Measurements from ENCODE around the gene GTF3C5. TPM values are rescaled to one million over a fixed set of nuclear protein-coding genes. Genes with fewer than 3 reads are reported as not detected.
A peak's percentile ranks its signal among the peaks of the same experiment; 100 is the strongest.
"Not testable (repeated sequence)": the region's sequence is repeated elsewhere in the genome, so short reads cannot be mapped to it uniquely, and the experiment has no call there.

The GTF3C5 gene
- total and polyA plus RNA-seq, 2 donors (not counting 1 experiment from before 2014, with no cell fraction given): 32.2 to 32.4 TPM

DNA sequence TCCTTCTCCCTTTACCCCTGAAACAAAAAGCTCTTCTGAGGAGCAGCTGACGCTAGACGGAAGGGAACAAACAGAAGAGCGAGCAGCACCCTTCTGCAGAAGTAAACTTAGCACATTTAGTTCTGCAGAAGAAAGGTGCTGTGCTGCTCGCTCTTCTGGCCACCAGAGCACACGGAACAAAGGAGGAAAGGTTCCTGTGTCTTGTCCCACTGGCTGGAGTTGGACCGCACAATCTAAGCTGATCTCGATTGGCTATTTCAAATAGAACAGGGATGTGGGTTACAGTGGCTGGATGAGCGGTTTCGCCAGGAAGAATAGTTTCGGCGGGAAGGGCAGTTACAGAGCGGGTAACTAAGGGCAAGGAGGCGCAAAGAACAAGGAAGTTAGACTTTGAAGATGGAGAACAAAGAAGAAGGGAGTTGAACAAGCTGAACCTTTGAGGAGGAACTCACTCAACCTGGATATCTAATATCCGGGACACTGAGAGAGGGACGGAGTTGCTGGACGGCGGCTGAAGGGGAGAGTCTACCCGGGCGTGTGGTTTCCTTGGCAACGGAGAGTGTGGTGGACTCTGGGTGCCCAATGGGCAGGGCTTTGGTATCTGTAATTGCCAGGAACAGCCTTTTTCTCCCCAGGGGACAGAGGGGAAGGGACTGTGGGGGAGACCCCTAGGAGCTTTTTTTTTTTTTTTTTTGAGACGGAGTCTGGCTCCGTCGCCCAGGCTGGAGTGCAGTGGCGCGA lies 7.1 kb downstream of the GTF3C5 start:
- no peaks in the 10 kb centered on the region for H3K27me3 ChIP-seq (ENCODE audit: control insufficient read depth, insufficient read depth, low read length)
- H4K20me1 ChIP-seq (ENCODE audit: control insufficient read depth, extremely low read depth, insufficient read depth, low read length): no peaks in the 10 kb centered on the region
- H3K4me2 ChIP-seq (ENCODE audit: extremely low read depth, insufficient read depth, low read length): no peak overlapping the region
- peaks cover 35% of the 10 kb centered on the region for H3K79me2 ChIP-seq (ENCODE audit: control insufficient read depth, insufficient read depth, low read length)
- H3K36me3 ChIP-seq (ENCODE audit: control insufficient read depth, insufficient read depth, low read length): peaks cover 4% of the 10 kb centered on the region
- H3K27ac ChIP-seq (ENCODE audit: insufficient read depth, low read length): no peak overlapping the region
- no peaks in the 10 kb centered on the region for H3K9me3 ChIP-seq (ENCODE audit: control insufficient read depth, insufficient read depth, low read depth, low read length)
- no peak overlapping the region for H3K4me3 ChIP-seq (replicated peaks in 1 of 4; ENCODE audit: control extremely low read depth in 1 of 4, insufficient read depth in 1 of 4, low read depth in 3 of 4, low read length in 4 of 4)
- H2AFZ ChIP-seq (ENCODE audit: low read length): no peak overlapping the region
- no peaks in the 10 kb centered on the region for H3K4me1 ChIP-seq (ENCODE audit: control insufficient read depth, extremely low read depth, insufficient read depth, low read length)
- DNase-seq (ENCODE audit: low read depth in 2 of 2): no peak
- H3K9ac ChIP-seq (ENCODE audit: insufficient read depth, low read length): no peak overlapping the region
- TF ChIP-seq EZH2 (IDR thresholded peaks at IDR 0.05; ENCODE audit: low read length, missing control alignments): no peak
- TF ChIP-seq, protein P1, sequence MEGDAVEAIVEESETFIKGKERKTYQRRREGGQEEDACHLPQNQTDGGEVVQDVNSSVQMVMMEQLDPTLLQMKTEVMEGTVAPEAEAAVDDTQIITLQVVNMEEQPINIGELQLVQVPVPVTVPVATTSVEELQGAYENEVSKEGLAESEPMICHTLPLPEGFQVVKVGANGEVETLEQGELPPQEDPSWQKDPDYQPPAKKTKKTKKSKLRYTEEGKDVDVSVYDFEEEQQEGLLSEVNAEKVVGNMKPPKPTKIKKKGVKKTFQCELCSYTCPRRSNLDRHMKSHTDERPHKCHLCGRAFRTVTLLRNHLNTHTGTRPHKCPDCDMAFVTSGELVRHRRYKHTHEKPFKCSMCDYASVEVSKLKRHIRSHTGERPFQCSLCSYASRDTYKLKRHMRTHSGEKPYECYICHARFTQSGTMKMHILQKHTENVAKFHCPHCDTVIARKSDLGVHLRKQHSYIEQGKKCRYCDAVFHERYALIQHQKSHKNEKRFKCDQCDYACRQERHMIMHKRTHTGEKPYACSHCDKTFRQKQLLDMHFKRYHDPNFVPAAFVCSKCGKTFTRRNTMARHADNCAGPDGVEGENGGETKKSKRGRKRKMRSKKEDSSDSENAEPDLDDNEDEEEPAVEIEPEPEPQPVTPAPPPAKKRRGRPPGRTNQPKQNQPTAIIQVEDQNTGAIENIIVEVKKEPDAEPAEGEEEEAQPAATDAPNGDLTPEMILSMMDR (conservative IDR thresholded peaks at IDR 0.05 in 1 of 2, IDR thresholded peaks at IDR 0.05 in 1 of 2; ENCODE audit: low read depth in 1 of 2, low read length in 2 of 2): no peak

DNA sequence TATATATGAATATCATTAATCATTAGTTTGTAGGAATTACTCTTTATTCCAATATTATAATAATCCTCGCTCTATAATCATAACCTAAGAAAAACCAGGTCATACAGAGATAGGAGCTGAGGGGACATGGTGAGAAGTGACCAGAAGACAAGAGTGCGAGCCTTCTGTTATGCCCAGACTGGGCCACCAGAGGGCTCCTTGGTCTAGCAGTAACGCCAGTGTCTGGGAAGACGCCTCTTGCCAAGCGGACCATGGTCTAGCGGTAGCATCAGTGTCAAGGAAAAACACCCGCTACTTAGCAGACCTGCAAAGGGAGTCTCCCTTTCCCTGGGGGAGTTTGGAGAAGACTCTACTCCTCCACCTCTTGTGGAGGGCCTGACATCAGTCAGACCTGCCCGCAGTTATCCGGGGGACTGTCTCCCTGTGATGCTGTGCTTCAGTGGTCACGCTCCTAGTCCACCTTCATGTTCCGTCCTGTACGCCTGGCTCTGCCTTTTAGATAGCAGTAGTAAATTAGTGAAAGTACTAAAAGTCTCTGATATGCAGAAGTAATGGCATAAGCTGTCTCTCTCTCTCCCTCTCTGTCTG lies 10.2 kb downstream of the GTF3C5 start:
- H2AFZ ChIP-seq (ENCODE audit: low read length); H3K4me3 ChIP-seq (replicated peaks in 1 of 4; ENCODE audit: control extremely low read depth in 1 of 4, insufficient read depth in 1 of 4, low read depth in 3 of 4, low read length in 4 of 4); H3K4me1 ChIP-seq (ENCODE audit: control insufficient read depth, extremely low read depth, insufficient read depth, low read length); H3K4me2 ChIP-seq (ENCODE audit: extremely low read depth, insufficient read depth, low read length); H4K20me1 ChIP-seq (ENCODE audit: control insufficient read depth, extremely low read depth, insufficient read depth, low read length); H3K9me3 ChIP-seq (ENCODE audit: control insufficient read depth, insufficient read depth, low read depth, low read length); H3K9ac ChIP-seq (ENCODE audit: insufficient read depth, low read length); H3K79me2 ChIP-seq (ENCODE audit: control insufficient read depth, insufficient read depth, low read length); H3K27me3 ChIP-seq (ENCODE audit: control insufficient read depth, insufficient read depth, low read length); H3K27ac ChIP-seq (ENCODE audit: insufficient read depth, low read length): not testable (repeated sequence)
- DNase-seq (ENCODE audit: low read depth in 2 of 2): peak; percentile 36 to 56
- peaks cover 12% of the 10 kb centered on the region for H3K36me3 ChIP-seq (ENCODE audit: control insufficient read depth, insufficient read depth, low read length)
- TF ChIP-seq, protein P1 (conservative IDR thresholded peaks at IDR 0.05 in 1 of 2, IDR thresholded peaks at IDR 0.05 in 1 of 2; ENCODE audit: low read depth in 1 of 2, low read length in 2 of 2): peak; percentile 52 to 59

DNA sequence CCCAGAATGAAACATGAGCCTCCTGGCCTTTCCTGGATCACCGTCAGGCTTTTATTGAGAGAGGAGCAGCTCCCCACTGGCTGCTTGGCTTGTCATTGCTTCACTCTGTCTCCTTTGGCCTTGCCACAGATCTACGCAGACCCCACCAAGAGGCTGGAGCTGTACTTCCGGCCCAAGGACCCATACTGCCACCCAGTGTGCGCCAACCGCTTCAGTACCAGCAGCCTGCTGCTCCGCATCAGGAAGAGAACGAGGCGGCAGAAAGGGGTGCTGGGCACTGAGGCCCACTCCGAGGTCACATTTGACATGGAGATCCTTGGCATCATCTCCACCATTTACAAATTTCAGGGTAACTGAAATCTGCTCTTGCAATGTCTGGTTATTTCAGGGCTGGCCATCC lies 11.2 kb downstream of the GTF3C5 start:
- TF ChIP-seq, protein P1 (conservative IDR thresholded peaks at IDR 0.05 in 1 of 2, IDR thresholded peaks at IDR 0.05 in 1 of 2; ENCODE audit: low read depth in 1 of 2, low read length in 2 of 2): no peak
- TF ChIP-seq EZH2 (IDR thresholded peaks at IDR 0.05; ENCODE audit: low read length, missing control alignments): no peak
- peaks cover 8% of the 10 kb centered on the region for H3K79me2 ChIP-seq (ENCODE audit: control insufficient read depth, insufficient read depth, low read length)
- H3K4me2 ChIP-seq (ENCODE audit: extremely low read depth, insufficient read depth, low read length): no peak overlapping the region
- no peak overlapping the region for H3K9ac ChIP-seq (ENCODE audit: insufficient read depth, low read length)
- no peaks in the 10 kb centered on the region for H4K20me1 ChIP-seq (ENCODE audit: control insufficient read depth, extremely low read depth, insufficient read depth, low read length)
- no peak overlapping the region for H3K4me3 ChIP-seq (replicated peaks in 1 of 4; ENCODE audit: control extremely low read depth in 1 of 4, insufficient read depth in 1 of 4, low read depth in 3 of 4, low read length in 4 of 4)
- no peak overlapping the region for H3K27ac ChIP-seq (ENCODE audit: insufficient read depth, low read length)
- DNase-seq (ENCODE audit: low read depth in 2 of 2): no peak
- H3K9me3 ChIP-seq (ENCODE audit: control insufficient read depth, insufficient read depth, low read depth, low read length): no peaks in the 10 kb centered on the region
- peaks cover 18% of the 10 kb centered on the region for H3K36me3 ChIP-seq (ENCODE audit: control insufficient read depth, insufficient read depth, low read length)
- no peaks in the 10 kb centered on the region for H3K27me3 ChIP-seq (ENCODE audit: control insufficient read depth, insufficient read depth, low read length)
- no peaks in the 10 kb centered on the region for H3K4me1 ChIP-seq (ENCODE audit: control insufficient read depth, extremely low read depth, insufficient read depth, low read length)
- H2AFZ ChIP-seq (ENCODE audit: low read length): no peak overlapping the region
